Ishikawa (cell line): Measurements from ENCODE around the gene IGF2BP1.

Experiments
- CREB1 ChIP-seq: IDR thresholded peaks from 2 replicates; pipeline ENCODE4 v1.6.1; 2012; ENCODE audit warnings: low read depth
- EP300 ChIP-seq: IDR thresholded peaks from 2 replicates; pipeline ENCODE4 v1.6.1; 2012; ENCODE audit warnings: borderline replicate concordance
- FOXM1 ChIP-seq: IDR thresholded peaks from 2 replicates; pipeline ENCODE4 v1.6.1; 2012; ENCODE audit warnings: low read depth, borderline replicate concordance
- RAD21 ChIP-seq: IDR thresholded peaks from 2 replicates; pipeline ENCODE4 v1.6.1; 2012; ENCODE audit warnings: low read depth
- REST ChIP-seq: IDR thresholded peaks from 2 replicates; pipeline ENCODE4 v1.6.1; 2012; ENCODE audit warnings: low read depth, mild to moderate bottlenecking
- YY1 ChIP-seq: IDR thresholded peaks from 2 replicates; pipeline ENCODE4 v1.6.1; 2012; ENCODE audit warnings: low read depth

GRCh38 chr17:49069585-49070273, 72.5 kb downstream of the IGF2BP1 start:
- TF ChIP-seq RAD21 (no peak), FOXM1 (no peak), REST (no peak), CREB1 (no peak), YY1 (no peak), EP300 (no peak)
